Measurements from ENCODE around the gene PCDHGA3. TPM values are rescaled to one million over a fixed set of nuclear protein-coding genes. Genes with fewer than 3 reads are reported as not detected.
"Not testable (repeated sequence)": the region's sequence is repeated elsewhere in the genome, so short reads cannot be mapped to it uniquely, and the experiment has no call there.

The PCDHGA3 gene
- total RNA-seq, 1 donor from 2014 or later = 0.14 TPM

DNA sequence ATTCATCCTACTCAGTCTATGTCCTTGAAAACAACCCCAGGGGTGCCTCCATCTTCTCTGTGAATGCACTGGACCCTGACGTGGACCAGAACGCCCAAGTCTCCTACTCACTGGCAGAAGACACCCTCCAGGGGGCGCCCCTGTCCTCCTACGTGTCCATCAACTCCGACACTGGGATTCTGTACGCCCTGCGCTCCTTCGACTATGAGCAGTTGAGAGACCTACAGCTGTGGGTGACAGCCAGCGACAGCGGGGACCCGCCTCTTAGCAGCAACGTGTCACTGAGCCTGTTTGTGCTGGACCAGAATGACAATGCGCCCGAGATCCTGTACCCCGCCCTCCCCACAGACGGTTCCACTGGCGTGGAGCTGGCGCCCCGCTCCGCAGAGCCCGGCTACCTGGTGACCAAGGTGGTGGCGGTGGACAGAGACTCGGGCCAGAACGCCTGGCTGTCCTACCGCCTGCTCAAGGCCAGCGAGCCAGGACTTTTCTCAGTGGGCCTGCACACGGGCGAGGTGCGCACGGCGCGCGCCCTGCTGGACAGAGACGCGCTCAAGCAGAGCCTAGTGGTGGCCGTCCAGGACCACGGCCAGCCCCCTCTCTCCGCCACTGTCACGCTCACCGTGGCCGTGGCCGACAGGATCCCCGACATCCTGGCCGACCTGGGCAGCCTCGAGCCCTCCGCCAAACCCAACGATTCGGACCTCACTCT is 32.0 kb downstream of the PCDHGA3 start:
- H3K36me3 Mint-ChIP-seq (ENCODE audit: low read depth); H3K4me1 Mint-ChIP-seq; DNase-seq; H3K27ac Mint-ChIP-seq; intact Hi-C loops (cut with micrococcal nuclease); H3K4me3 Mint-ChIP-seq: not testable (repeated sequence)
- H3K9me3 Mint-ChIP-seq = peaks cover 22% of the 10 kb centered on the region
- H3K27me3 Mint-ChIP-seq = peaks cover 11% of the 10 kb centered on the region

GRCh38 chr5:141382469-141383294 is 39.1 kb downstream of the PCDHGA3 start, which contains the start of gene PCDHGA7:
Gene PCDHGA7, plus strand, starts transcription at chr5:141382742. Its CDS starts 158 bp downstream, at chr5:141382900.
- peak; percentile 55 for DNase-seq
- H3K4me1 Mint-ChIP-seq = no peaks in the 10 kb centered on the region
- peaks cover 8% of the 10 kb centered on the region for H3K27me3 Mint-ChIP-seq
- intact Hi-C loops (cut with micrococcal nuclease) = no loop called here
- H3K4me3 Mint-ChIP-seq = peak within 1 kb of the TSS; percentile 82
- peaks cover 4% of the 10 kb centered on the region for H3K9me3 Mint-ChIP-seq
- H3K36me3 Mint-ChIP-seq (ENCODE audit: low read depth) = no peaks in the 10 kb centered on the region
- H3K27ac Mint-ChIP-seq = peak within 1 kb of the TSS; percentile 20

DNA sequence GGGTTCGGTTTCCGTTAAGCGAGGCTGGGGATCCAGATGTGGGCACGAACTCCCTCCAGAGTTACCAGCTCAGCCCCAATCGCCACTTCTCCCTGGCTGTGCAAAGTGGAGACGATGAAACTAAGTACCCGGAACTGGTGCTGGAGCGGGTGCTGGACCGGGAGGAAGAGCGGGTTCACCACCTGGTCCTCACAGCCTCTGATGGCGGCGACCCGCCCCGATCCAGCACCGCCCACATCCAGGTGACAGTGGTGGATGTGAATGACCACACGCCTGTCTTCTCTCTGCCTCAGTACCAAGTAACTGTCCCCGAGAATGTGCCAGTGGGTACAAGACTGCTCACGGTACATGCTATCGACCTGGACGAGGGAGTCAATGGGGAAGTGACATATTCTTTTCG is 39.7 kb downstream of the PCDHGA3 start:
- DNase-seq = no peak
- intact Hi-C loops (cut with micrococcal nuclease) = no loop called here
- no peaks in the 10 kb centered on the region for H3K4me1 Mint-ChIP-seq
- peaks cover 6% of the 10 kb centered on the region for H3K9me3 Mint-ChIP-seq
- no peak overlapping the region for H3K27ac Mint-ChIP-seq
- H3K36me3 Mint-ChIP-seq (ENCODE audit: low read depth) = no peaks in the 10 kb centered on the region
- peak overlapping the region; percentile 82 for H3K4me3 Mint-ChIP-seq
- H3K27me3 Mint-ChIP-seq = peaks cover 8% of the 10 kb centered on the region

DNA sequence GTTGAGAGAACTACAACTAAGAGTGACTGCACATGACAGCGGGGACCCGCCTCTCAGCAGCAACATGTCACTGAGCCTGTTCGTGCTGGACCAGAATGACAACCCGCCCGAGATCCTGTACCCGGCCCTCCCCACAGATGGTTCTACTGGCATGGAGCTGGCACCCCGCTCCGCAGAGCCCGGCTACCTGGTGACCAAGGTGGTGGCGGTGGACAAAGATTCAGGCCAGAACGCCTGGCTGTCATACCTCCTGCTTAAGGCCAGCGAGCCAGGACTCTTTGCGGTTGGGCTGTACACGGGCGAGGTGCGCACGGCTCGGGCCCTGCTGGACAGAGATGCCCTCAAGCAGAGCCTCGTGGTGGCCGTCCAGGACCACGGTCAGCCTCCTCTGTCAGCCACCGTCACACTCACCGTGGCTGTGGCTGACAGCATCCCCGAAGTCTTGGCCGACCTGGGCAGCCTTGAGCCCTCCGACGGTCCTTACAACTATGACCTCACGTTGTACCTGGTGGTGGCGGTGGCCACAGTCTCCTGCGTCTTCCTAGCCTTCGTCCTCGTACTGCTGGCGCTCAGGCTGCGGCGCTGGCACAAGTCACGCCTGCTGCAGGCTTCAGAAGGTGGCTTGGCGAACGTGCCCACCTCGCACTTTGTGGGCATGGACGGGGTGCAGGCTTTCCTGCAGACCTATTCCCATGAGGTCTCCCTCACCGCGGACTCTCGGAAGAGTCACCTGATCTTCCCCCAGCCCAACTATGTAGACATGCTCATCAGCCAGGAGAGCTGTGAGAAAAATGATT is 41.0 kb downstream of the PCDHGA3 start:
- Mint-ChIP-seq H3K27me3 (peaks cover 13% of the 10 kb centered on the region), H3K4me3 (no peak overlapping the region), H3K36me3 (ENCODE audit: low read depth) (no peaks in the 10 kb centered on the region), H3K9me3 (peaks cover 14% of the 10 kb centered on the region), H3K27ac (no peak overlapping the region), H3K4me1 (no peaks in the 10 kb centered on the region)
- intact Hi-C loops (cut with micrococcal nuclease) = no loop called here
- no peak for DNase-seq

- H3K27ac Mint-ChIP-seq; H3K36me3 Mint-ChIP-seq (ENCODE audit: low read depth); intact Hi-C loops (cut with micrococcal nuclease); H3K4me1 Mint-ChIP-seq: not testable (repeated sequence)
- H3K4me3 Mint-ChIP-seq = peak within 1 kb of the TSS; percentile 56
- H3K9me3 Mint-ChIP-seq = peaks cover 25% of the 10 kb centered on the region
- H3K27me3 Mint-ChIP-seq = peaks cover 17% of the 10 kb centered on the region
- DNase-seq = peak; percentile 74
Observed at GRCh38 chr5:141387557-141388311, 44.1 kb downstream of the PCDHGA3 start, which contains the start of gene PCDHGB4. Gene PCDHGB4, plus strand, starts transcription at chr5:141387698. Its CDS starts 187 bp downstream, at chr5:141387885.

DNA sequence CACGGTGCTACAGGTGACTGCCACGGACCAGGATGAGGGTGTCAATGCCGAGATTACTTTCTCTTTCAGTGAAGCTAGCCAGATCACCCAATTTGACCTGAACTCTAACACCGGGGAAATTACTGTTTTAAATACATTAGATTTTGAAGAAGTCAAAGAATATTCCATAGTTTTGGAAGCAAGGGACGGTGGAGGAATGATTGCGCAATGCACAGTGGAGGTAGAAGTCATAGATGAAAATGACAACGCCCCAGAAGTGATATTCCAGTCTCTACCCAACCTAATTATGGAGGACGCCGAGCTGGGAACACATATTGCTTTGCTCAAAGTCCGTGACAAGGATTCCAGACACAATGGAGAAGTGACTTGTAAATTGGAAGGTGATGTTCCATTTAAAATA is 45.0 kb downstream of the PCDHGA3 start:
- H3K36me3 Mint-ChIP-seq (ENCODE audit: low read depth) = peaks cover 3% of the 10 kb centered on the region
- no peak for DNase-seq
- intact Hi-C loops (cut with micrococcal nuclease) = no loop called here
- no peak overlapping the region for H3K27ac Mint-ChIP-seq
- peaks cover 30% of the 10 kb centered on the region for H3K9me3 Mint-ChIP-seq
- peak overlapping the region; percentile 8 for H3K4me3 Mint-ChIP-seq
- H3K4me1 Mint-ChIP-seq = no peaks in the 10 kb centered on the region
- peaks cover 16% of the 10 kb centered on the region for H3K27me3 Mint-ChIP-seq

DNA sequence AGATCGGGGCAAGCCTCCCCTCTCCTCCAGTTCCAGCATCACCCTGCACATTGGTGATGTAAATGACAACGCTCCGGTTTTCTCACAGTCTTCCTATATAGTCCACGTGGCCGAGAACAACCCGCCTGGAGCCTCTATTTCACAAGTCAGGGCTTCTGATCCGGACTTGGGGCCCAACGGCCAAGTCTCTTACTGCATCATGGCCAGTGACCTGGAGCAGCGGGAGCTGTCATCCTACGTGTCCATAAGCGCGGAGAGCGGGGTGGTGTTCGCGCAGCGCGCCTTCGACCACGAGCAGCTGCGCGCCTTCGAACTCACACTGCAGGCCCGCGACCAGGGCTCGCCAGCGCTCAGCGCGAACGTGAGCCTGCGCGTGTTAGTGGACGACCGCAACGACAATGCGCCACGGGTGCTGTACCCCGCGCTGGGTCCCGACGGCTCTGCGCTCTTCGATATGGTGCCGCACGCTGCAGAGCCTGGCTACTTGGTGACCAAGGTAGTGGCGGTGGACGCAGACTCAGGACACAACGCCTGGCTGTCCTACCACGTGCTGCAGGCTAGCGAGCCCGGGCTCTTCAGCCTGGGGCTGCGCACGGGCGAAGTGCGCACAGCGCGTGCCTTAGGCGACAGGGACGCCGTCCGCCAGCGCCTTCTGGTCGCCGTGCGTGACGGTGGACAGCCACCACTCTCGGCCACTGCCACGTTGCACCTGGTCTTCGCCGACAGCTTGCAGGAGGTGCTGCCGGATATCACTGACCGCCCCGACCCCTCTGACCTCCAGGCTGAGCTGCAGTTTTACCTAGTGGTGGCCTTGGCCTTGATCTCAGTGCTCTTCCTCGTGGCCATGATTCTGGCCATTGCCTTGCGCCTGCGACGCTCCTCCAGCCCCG is 45.8 kb downstream of the PCDHGA3 start:
- DNase-seq = no peak
- Mint-ChIP-seq H3K9me3 (peaks cover 35% of the 10 kb centered on the region), H3K4me3 (no peak overlapping the region), H3K27me3 (peaks cover 19% of the 10 kb centered on the region), H3K4me1 (no peaks in the 10 kb centered on the region), H3K27ac (no peak overlapping the region), H3K36me3 (ENCODE audit: low read depth) (peaks cover 3% of the 10 kb centered on the region)
- intact Hi-C loops (cut with micrococcal nuclease) = no loop called here

DNA sequence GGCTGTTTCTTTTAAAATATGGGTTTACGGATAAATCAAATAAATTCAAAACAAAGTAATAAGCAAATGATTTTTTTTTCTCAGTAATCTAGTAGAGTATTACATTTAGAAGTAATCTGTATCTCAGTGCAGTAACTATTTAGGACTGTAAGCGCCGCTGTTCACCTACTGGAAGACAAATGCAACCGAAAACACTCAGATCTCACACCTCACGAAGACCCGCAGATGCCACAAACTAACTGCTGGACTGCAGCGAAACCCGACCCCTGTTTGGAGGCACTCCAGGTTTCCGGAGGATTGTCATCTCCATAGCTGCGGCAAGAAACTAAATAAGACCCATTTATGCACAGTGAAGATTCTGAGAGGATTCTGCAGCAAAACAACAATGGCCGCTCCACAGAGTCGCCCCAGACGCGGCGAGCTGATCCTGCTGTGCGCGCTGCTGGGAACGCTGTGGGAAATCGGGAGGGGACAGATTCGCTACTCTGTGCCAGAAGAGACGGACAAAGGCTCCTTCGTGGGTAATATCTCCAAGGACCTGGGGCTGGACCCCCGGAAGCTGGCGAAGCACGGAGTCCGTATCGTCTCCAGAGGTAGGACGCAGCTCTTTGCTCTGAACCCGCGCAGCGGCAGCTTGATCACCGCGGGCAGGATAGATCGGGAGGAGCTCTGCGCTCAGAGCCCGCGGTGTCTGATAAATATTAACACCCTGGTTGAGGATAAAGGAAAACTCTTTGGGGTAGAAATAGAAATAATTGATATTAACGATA is 49.0 kb downstream of the PCDHGA3 start, which contains the start of gene PCDHGA8:
Gene PCDHGA8, plus strand, starts transcription at position 205 of the 770 bp plus-strand sequence. Its CDS starts 181 bp downstream, at position 386.
- H3K4me1 Mint-ChIP-seq = no peaks in the 10 kb centered on the region
- H3K9me3 Mint-ChIP-seq = peaks cover 38% of the 10 kb centered on the region
- DNase-seq = peak; percentile 50
- H3K27me3 Mint-ChIP-seq = peaks cover 22% of the 10 kb centered on the region
- H3K27ac Mint-ChIP-seq = no peak within 1 kb of the TSS
- peaks cover 3% of the 10 kb centered on the region for H3K36me3 Mint-ChIP-seq (ENCODE audit: low read depth)
- intact Hi-C loops (cut with micrococcal nuclease) = no loop called here
- H3K4me3 Mint-ChIP-seq = no peak within 1 kb of the TSS

- peaks cover 3% of the 10 kb centered on the region for H3K36me3 Mint-ChIP-seq (ENCODE audit: low read depth)
- intact Hi-C loops (cut with micrococcal nuclease) = no loop called here
- H3K4me1 Mint-ChIP-seq = no peaks in the 10 kb centered on the region
- no peak overlapping the region for H3K27ac Mint-ChIP-seq
- H3K4me3 Mint-ChIP-seq = no peak overlapping the region
- no peak for DNase-seq
- H3K9me3 Mint-ChIP-seq = peaks cover 37% of the 10 kb centered on the region
- peaks cover 22% of the 10 kb centered on the region for H3K27me3 Mint-ChIP-seq
Observed at GRCh38 chr5:141393267-141393666, 49.6 kb downstream of the PCDHGA3 start.

DNA sequence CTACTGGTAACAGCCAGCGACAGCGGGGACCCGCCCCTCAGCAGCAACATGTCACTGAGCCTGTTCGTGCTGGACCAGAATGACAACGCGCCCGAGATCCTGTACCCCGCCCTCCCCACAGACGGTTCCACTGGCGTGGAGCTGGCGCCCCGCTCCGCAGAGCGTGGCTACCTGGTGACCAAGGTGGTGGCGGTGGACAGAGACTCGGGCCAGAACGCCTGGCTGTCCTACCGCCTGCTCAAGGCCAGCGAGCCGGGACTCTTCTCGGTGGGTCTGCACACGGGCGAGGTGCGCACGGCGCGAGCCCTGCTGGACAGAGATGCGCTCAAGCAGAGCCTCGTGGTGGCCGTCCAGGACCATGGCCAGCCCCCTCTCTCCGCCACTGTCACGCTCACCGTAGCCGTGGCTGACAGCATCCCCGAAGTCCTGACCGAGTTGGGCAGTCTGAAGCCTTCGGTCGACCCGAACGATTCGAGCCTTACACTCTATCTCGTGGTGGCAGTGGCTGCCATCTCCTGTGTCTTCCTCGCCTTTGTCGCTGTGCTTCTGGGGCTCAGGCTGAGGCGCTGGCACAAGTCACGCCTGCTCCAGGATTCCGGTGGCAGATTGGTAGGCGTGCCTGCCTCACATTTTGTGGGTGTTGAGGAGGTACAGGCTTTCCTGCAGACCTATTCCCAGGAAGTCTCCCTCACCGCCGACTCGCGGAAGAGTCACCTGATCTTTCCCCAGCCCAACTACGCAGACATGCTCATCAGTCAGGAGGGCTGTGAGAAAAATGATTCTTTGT is 51.0 kb downstream of the PCDHGA3 start:
- H3K27me3 Mint-ChIP-seq = peaks cover 23% of the 10 kb centered on the region
- H3K36me3 Mint-ChIP-seq (ENCODE audit: low read depth); DNase-seq; intact Hi-C loops (cut with micrococcal nuclease); H3K27ac Mint-ChIP-seq; H3K4me3 Mint-ChIP-seq; H3K4me1 Mint-ChIP-seq: not testable (repeated sequence)
- H3K9me3 Mint-ChIP-seq = peaks cover 35% of the 10 kb centered on the region
